IPS-18c (cell line): ENCODE measurements around the gene ROBO2.

Experiments
- H3K4me3 ChIP-seq: 2 replicates; pipeline ENCODE4 v1.7.0; 2013; ENCODE audit warnings: low read depth, mild to moderate bottlenecking, low read length, moderate library complexity; ENCODE audit not compliant: insufficient read depth
- H3K9me3 ChIP-seq: one replicate; pipeline ENCODE4 v1.6.1; 2013; ENCODE audit warnings: mild to moderate bottlenecking, low read length, moderate library complexity; ENCODE audit not compliant: control insufficient read depth, insufficient read depth

The ROBO2 gene

DNA sequence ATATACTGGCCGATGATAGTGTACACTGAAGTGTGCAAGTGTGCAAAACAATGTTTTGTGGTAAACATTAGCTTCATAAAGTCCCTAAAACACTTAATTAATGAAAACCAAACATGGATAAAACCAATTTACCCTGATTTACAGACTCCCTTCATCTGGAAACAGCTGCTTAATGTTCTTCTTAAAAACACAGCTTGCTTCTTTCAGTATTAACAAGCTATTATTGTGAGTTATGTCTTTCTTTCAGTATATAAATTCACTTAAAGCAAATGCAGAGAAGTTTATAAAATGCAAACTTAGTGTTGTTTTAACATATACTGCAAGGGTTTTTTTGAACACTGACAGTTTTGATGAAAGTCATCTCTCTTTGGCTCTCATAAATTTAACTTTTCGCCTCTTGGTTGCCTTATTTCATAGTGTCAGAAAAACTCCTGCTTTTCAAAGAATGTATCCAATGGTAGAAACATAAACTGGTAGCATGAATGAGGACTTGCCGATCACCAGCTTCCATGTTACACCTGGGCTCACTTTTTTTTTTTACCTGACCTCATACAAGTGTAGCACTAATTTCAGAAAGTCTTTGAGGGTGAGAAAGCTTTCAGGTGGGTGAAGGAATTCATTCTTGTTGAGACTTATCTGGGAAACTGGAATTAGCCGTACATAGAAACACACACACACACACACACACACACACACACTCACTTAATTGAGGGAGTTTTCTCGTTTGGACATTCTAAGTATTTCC is 532.2 kb downstream of the ROBO2 start:
- H3K4me3 ChIP-seq, result no peak overlapping the region
- no peaks in the 10 kb centered on the region for H3K9me3 ChIP-seq

DNA sequence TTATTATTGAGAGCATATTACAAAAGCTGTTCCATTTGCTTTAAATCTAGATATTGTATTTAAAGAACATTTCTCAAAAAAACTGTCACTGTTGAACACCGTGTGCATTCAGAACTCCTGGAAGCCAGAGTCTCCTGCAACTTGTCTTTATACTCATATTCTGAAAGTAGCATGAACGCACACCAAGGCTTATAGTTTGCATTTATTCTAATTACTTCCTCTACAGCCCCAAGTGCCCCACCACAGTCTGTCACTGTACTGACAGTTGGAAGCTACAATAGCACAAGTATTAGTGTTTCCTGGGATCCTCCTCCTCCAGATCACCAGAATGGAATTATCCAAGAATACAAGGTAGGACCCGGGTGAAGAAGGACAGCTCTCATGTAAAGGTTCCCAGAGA is 537.4 kb downstream of the ROBO2 start:
- Histone ChIP-seq H3K4me3 (no peak overlapping the region), H3K9me3 (no peaks in the 10 kb centered on the region)

DNA sequence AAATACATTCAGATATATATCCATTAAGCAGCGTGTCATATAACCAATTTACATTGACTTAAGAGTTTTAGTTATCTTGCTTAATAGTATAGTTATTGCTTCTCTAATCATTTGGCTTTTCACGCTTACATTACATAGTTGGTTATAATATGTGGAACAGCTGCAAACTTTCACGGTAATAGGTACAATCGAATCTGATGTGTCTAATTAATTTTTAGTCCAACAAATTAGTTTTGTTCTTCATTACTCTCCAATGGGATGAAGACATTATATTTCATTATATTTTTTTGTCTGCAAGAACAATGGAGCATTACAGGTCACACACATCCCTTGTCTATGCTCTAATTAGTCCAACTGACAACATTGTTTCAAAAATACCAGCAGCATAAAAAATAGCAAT is 546.3 kb downstream of the ROBO2 start:
- no peaks in the 10 kb centered on the region for H3K9me3 ChIP-seq
- H3K4me3 ChIP-seq, result no peak overlapping the region

DNA sequence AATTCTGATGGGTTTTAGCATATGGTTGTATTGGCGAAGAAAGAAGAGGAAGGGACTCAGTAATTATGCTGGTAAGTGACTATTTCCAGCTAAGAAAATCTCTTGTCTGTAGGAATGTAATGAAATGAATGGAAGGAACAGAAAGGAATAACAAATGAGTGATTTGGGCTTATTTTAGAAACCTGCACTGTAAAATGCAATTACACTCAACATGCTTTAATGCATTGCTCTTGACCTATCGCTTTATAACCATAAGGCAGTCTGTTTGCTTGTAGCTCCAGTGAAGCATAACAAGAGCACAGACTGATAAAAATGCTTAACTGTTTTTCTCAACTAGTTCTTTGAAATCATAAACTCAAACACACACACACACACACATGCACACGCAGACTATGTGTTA is 549.0 kb downstream of the ROBO2 start:
- H3K9me3 ChIP-seq, result no peaks in the 10 kb centered on the region
- H3K4me3 ChIP-seq, result no peak overlapping the region

DNA sequence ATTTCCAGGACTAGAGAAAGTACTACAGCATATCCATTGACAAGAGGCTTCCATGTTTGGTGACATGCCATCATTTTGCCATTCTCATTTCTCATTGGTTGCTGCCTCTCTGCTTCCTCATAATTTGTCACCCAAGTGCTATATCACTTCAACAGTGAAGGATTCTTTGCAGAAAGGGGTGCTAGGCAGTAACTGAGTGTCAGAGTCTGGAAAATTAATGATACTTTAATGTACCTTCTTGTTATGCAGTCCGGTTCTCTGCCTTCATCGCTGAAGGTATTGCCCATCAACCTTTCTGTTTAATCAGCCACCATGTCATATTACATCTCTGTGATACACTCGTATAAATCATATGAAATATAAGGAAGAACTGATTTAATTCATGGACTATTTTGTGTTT is 550.3 kb downstream of the ROBO2 start:
- H3K9me3 ChIP-seq, result no peaks in the 10 kb centered on the region
- no peak overlapping the region for H3K4me3 ChIP-seq

DNA sequence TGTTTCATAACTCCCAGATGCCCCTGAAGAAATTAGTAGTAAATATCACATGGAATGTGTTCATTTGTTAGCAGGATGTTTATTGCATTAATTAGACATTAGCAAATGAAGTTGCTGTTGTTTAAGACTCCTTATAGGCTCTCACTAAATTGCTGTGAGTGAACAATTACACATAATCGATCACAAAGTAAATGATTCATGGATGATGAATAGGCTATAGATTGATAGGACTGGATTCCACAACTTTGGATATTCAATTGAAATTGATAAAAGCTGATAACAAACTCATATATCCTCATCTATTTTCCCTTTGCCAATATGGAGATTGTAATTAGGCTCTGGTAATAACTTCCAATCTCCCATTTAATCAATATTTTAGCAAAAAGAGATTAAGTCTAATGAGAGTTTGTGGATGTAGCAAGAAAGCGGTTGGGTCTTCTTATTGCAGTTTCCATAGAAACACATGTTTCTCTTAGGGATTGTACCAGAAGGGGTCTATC is 555.5 kb downstream of the ROBO2 start:
- Histone ChIP-seq H3K4me3 (no peak overlapping the region), H3K9me3 (no peaks in the 10 kb centered on the region)

DNA sequence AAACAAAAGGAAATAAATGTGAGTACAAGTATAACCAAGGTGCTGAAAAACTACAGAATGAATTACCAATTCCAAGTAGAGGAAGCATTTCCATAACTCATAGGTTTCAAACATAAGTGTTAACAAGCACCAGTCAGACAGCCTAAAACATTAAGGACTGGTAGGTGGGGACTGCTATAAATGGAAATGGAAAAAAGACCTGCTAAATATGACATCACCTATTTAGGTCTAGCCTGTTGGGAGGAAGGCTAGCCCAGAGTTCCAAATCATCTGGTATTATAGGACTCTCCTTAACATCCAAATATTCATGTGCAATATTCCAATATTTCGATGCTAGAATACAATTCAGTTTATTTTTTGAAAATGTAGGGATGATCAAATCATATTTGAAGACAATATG is 560.0 kb downstream of the ROBO2 start:
- H3K4me3 ChIP-seq, result no peak overlapping the region
- no peaks in the 10 kb centered on the region for H3K9me3 ChIP-seq

DNA sequence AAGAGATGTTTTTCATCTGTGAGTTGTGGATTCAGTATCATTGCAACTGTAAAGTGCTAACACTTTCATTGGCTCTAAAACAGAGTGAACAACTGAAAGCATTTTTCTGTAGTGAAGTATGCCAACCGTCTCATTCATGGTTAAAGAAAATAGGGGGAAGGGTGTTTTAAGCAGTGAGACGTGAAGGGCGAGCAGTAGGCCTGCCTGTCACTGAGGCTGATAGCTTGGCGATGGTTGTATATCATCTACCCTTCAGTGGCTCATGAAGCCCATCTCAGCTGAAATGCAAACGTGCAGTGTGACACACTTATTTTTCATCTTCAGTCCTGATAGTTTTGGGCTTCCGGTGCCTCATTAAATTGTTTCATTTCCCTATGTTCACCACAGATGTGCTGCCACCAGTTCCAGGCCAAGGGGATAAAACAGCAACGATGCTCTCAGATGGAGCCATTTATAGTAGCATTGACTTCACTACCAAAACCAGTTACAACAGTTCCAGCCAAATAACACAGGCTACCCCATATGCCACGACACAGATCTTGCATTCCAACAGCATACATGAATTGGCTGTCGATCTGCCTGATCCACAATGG is 562.0 kb downstream of the ROBO2 start:
- Histone ChIP-seq H3K9me3 (no peaks in the 10 kb centered on the region), H3K4me3 (no peak overlapping the region)

DNA sequence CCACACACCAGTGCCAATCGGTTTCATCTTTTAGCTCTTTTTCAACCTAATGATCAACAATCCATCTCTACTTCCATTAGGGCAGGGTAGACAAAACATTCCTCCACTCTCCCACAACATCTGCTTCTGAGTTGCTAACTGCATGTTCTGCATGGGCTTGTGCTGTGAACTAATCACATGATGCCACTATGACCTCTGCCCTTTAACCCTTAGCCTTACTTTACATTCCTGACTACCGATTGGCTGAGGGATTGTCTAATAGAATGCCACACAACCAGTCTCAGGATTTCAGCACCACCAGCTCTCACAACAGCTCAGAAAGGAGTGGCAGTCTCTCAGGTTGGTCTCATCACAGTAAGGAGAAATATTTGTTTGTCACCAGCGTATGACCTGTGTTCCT is 562.8 kb downstream of the ROBO2 start:
- Histone ChIP-seq H3K4me3 (no peak overlapping the region), H3K9me3 (no peaks in the 10 kb centered on the region)

DNA sequence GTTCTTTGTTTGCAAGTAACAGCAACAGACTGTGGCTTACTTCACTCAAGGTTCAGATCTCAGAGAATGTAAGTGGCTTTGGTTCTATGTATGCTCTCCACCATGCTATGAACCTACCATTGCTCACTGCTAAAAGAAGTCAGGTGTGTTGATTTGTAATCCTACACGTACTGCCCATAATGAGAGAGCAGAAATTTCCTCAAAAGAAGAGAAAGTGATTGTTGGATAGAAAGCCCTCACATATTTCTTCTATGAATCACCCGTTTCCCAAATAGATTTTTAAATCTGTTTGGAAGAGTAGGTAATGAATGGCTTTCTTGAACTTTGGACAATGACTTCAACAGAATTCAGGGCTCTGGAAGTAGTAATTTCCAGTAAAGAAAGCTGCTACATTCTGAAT is 565.4 kb downstream of the ROBO2 start:
- Histone ChIP-seq H3K4me3 (no peak overlapping the region), H3K9me3 (no peaks in the 10 kb centered on the region)

DNA sequence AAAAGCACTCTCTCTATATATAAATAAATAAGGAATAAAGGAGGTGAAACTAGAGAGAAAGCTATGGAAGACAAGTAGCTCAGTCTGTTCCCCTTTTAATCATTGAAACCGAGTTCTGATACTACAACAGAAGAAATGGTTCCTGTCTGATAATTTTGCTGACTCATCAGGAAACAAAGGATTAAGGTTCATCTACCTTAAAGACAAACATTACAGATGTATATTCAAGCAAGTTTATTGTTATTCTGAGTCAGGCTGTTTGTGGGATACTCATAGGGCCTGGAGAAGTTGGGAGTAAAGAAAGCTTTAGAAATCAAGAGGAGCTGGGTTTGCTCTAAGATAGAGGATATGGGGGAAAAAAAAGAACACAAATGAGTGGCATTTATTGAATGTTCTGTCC is 566.0 kb downstream of the ROBO2 start:
- no peaks in the 10 kb centered on the region for H3K9me3 ChIP-seq

DNA sequence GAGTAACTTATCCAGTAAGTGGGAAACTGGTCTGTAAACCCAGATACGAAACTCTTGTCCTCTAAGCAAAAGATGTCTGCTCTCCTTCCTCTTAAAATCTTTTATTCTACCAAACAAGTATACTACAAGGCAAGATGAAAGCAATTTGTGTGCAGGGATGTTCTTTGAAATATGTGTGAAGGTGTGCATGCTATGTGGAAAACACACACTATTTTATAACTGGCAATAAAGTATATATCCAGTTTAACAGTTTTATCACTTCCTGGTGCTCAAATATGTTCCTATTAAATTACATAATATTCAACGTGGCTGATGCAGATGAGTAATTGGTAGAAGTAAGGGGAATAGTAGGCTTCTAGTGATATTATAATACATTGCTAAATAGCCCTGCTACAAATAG is 566.5 kb downstream of the ROBO2 start:
- H3K9me3 ChIP-seq, result no peaks in the 10 kb centered on the region
- H3K4me3 ChIP-seq, result no peak overlapping the region

More for the DNA sequence above, 566.0 kb downstream of the ROBO2 start:
- H3K4me3 ChIP-seq, result no peak overlapping the region

DNA sequence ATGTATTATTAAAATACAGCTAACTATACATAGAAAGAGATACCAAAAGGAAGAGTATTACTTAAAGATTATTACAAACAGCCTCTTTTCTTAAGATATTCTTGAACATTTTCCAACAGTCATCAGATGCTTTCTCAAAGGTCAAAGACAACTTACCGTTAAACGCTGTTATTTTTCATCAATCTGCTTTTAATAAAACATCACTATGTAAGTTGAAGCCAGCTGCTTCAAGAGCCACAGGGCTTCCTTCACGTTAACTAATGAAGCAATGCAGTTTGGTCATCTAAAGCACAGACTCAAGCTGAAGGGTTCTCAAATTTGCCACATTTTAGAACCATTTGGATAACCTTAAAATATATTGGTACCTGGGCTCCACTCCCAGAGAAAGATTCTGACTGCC is 578.8 kb downstream of the ROBO2 start:
- Histone ChIP-seq H3K4me3 (no peak overlapping the region), H3K9me3 (no peaks in the 10 kb centered on the region)

DNA sequence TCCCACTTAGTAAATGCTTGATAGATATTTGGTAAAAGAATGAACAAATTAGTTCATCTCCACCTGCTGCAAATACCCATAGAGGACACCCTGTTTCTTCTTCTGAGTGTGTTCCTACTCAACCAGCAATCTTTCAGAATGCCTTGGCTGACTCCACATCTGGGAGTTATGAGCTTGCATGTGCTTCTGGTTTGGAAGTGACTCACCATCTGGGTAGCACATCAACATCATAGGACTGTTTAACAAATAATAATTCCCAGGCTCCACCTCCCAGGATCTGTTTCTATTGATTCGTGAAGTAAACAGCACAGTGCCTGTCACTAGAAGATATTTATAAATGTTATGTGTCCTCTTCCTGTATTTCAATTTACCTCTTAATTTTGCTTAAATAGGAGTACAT is 580.1 kb downstream of the ROBO2 start:
- Histone ChIP-seq H3K4me3 (no peak overlapping the region), H3K9me3 (no peaks in the 10 kb centered on the region)

DNA sequence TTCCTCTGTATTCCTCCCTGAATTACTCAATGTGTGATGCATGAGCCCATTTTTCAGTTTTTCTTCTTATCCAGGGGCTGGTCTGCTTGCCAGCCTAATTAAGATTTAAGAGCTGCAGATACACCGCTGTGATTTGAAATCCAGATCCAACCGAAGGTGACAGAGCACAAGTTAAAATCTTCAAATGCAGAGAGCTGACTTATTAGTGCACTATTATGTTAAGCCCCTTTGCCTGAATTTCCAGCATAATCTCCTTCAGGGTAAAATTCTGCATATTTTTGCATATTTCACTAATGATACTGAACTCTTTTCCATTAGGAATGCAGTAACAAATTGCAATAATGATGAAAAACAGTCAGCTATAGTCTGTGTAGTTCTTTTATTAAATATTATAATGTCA is 583.6 kb downstream of the ROBO2 start:
- no peaks in the 10 kb centered on the region for H3K9me3 ChIP-seq
- H3K4me3 ChIP-seq, result no peak overlapping the region

DNA sequence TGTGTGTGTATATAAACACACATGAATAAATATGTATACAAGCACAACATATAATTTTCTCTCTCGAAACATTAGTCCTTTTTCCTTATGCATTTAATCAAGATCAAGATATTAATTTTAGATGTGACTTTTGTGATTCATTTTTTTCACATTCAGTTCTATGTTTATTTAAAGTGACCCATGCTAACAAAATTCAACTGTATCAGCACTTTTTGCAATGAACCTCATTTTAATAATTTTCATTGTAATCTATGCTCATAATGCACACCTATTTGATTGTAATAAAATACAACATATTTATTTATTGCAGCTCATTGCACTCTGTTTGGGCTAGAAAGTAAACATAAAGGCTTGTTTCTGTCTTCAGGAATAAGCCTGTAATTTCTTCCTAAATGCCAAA is 586.3 kb downstream of the ROBO2 start:
- H3K9me3 ChIP-seq, result no peaks in the 10 kb centered on the region
- H3K4me3 ChIP-seq, result no peak overlapping the region

DNA sequence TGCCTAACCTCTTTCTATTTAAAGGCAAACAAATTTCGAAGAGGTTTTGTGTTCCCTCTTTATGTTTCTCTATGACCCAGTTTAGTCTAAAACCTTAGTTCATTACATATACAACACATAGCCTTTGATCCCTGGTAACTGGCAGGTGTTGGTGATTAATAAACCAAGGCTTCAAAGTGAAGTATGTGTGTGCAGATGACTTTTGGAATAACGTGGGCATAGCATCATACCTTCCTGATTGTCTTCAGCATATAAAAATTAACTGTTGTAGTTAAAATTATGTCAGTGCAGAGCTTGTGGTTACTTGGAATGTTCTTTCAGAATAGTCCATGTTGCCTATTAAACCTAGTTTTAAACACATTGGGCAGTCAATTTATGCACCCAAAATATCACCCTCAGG is 608.3 kb downstream of the ROBO2 start:
- H3K9me3 ChIP-seq, result no peaks in the 10 kb centered on the region

DNA sequence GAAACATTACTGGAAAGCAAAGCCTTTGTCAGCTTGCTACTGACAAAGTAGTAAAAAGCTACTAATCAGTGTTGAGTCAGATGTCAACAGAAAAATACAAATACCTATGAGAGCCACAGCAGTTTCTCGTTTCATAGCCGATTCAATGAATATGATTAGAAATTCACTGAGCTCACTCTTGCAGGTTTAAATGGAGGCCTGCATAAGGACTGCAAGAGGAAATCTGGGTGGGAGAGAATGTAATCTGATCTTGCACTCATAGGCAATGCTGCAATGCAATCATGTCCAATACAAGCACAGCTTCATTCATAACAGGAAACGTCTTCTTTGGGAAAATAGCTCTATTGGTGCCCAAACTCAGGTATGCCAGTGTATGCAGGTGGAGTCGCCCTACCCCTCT is 608.8 kb downstream of the ROBO2 start:
- H3K4me3 ChIP-seq, result no peak overlapping the region
- no peaks in the 10 kb centered on the region for H3K9me3 ChIP-seq

More for the DNA sequence above, 608.3 kb downstream of the ROBO2 start:
- H3K4me3 ChIP-seq, result no peak overlapping the region

DNA sequence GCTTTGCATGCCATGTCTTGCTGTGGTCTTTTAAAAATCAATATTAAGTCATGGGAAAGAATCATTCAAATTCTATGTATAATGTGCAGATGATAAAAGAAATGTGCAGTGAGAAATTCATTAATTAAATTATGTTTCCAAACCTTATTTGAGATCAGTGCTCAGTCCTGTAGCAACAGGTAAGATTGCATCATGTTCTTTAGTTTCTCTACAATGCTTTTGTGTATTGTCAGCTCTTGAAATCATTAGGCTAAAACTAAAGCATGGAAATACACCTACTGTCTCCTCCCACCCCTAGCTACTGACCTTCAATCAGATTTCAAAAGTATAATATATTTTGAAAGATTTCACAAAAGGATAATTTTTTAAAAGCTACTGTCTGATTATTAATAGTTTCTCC is 612.7 kb downstream of the ROBO2 start:
- H3K4me3 ChIP-seq, result no peak overlapping the region
- no peaks in the 10 kb centered on the region for H3K9me3 ChIP-seq
